T-helper 2 cell treated with Interferon-gamma antibody and Interleukin-4, amounts not matched to agents 5 μg/mL and 100 μg/mL, for 36 hours (primary cell): ENCODE data around the gene PIP4P1.
A peak's percentile ranks its signal among the peaks of the same experiment; 100 is the strongest.

ENCODE experiments used
- DNase-seq: peaks from one replicate; pipeline ENCODE4 v3.0.0; 2021; ENCODE audit warnings: low spot score
- H3K27ac Mint-ChIP-seq: one replicate; pipeline ENCODE4 v1.8.0; 2021; ENCODE audit warnings: mild to moderate bottlenecking, mixed read lengths
- H3K27me3 Mint-ChIP-seq: one replicate; pipeline ENCODE4 v1.8.0; 2021; ENCODE audit warnings: low read depth, mixed read lengths
- H3K36me3 Mint-ChIP-seq: one replicate; pipeline ENCODE4 v1.8.0; 2021; ENCODE audit warnings: low read depth, mixed read lengths
- H3K4me1 Mint-ChIP-seq: one replicate; pipeline ENCODE4 v1.8.0; 2021; ENCODE audit warnings: low read depth, mixed read lengths
- H3K4me3 Mint-ChIP-seq: one replicate; pipeline ENCODE4 v1.8.0; 2022; ENCODE audit warnings: mild to moderate bottlenecking, moderate library complexity, mixed read lengths
- H3K9me3 Mint-ChIP-seq: one replicate; pipeline ENCODE4 v1.8.0; 2021; ENCODE audit warnings: mixed read lengths

PIP4P1 gene

DNA sequence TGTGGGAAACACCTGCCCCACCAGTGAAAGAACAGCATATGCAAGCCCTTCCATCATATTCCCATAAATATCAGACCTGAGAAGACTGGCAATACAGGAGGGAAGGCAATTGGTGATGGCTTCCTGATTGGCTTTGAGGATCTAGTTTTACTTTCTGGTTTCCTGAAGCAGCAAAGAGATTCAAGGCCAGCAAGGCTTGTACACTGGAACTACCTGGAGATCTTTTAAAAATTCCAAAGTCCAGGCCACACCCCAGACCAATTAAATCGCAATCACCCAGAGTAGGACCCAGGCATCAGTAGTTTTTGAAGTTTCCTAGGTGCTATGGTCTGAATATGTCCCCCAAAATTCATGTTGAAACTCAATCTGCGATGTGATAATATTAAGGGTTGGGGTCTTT, 45.0 kb downstream of the PIP4P1 start:
- Mint-ChIP-seq H3K4me3 (no peak overlapping the region), H3K9me3 (no peaks in the 10 kb centered on the region), H3K27me3 (no peaks in the 10 kb centered on the region), H3K36me3 (no peaks in the 10 kb centered on the region), H3K4me1 (peaks cover 18% of the 10 kb centered on the region), H3K27ac (no peak overlapping the region)
- no peak for DNase-seq

DNA sequence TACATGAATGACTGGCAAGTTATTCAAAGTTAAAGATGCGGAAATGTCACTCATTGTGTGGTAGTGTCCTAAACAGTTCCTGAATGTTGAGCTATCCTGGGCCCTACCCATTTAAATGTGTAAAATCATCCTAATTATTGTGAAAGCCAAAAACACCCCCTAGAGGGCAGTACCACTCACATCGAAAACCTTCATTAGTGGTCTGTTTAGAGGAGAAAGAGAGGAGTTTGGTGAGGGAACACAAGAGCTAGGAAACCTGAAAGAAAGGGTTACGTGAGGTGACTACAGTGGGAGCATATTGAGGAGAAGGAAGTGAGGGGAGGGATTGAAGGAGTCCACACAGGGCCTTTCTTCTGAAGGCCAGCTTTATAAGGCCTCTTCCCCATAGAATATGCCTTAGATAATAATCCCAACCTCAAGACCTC, 45.4 kb downstream of the PIP4P1 start:
- no peaks in the 10 kb centered on the region for H3K27me3 Mint-ChIP-seq
- H3K9me3 Mint-ChIP-seq = no peaks in the 10 kb centered on the region
- peak overlapping the region; percentile 12 for H3K27ac Mint-ChIP-seq
- no peaks in the 10 kb centered on the region for H3K36me3 Mint-ChIP-seq
- DNase-seq = no peak
- peaks cover 21% of the 10 kb centered on the region for H3K4me1 Mint-ChIP-seq
- H3K4me3 Mint-ChIP-seq = no peak overlapping the region

GRCh38 chr14:20413744-20414082, 47.5 kb downstream of the PIP4P1 start:
- Mint-ChIP-seq H3K27me3 (no peaks in the 10 kb centered on the region), H3K36me3 (no peaks in the 10 kb centered on the region), H3K4me1 (peaks cover 21% of the 10 kb centered on the region), H3K4me3 (peak overlapping the region; percentile 97), H3K27ac (peak overlapping the region; percentile 94), H3K9me3 (no peaks in the 10 kb centered on the region)
- DNase-seq = no peak

DNA sequence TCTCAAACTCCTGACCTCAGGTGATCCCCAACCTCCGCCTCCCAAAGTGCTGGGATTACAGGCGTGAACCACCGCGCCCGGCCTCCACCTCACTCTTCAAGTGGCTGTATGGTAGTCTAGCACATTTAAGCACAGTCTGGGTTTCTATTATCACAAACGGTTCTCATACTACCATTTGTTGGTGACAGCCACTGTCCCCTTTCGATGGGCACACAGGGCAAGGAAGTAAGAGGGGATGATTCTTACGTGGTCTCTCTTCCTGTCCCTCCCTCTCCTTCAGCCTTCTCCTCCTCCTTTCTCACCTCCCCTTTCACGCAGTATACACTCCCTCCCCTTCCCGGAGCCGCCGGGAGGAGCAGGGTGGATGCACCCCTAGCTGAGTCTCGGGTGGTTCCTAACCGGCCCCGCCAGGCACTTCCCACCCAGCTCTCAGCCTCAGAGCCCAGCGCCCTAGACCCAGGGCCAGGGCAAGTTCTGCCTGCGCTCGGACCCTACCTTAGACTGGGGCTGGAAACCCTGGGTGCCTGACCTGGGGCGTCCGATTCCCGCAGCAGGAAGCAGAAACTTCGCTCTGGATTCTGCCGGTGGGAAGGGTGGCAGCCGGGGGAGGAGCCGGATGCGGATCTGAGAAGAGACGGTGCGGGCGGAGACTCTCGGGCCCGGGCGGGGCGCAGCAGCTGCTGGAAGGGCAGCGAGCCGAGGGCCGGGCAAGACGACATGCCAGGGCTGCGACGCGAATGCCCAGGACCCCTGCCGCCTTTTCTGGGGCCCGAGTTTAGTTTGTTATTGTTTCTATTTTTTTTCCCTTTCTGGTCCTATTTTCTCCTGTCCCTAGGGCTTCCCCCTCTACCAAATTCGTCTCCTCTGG, 48.1 kb downstream of the PIP4P1 start, which contains the start of gene TEP1:
TSS of gene TEP1 (minus strand) at position 626 of the 868 bp plus-strand sequence. CDS start 5,062 bp downstream, outside the sequence.
- DNase-seq = peak; percentile 74
- no peaks in the 10 kb centered on the region for H3K27me3 Mint-ChIP-seq
- peaks cover 2% of the 10 kb centered on the region for H3K36me3 Mint-ChIP-seq
- H3K9me3 Mint-ChIP-seq = no peaks in the 10 kb centered on the region
- peak within 1 kb of the TSS; percentile 94 for H3K27ac Mint-ChIP-seq
- peaks cover 21% of the 10 kb centered on the region for H3K4me1 Mint-ChIP-seq
- peak within 1 kb of the TSS; percentile 97 for H3K4me3 Mint-ChIP-seq

- H3K27ac Mint-ChIP-seq = peak overlapping the region; percentile 94
- H3K36me3 Mint-ChIP-seq = peaks cover 6% of the 10 kb centered on the region
- no peaks in the 10 kb centered on the region for H3K27me3 Mint-ChIP-seq
- H3K4me3 Mint-ChIP-seq = peak overlapping the region; percentile 97
- peaks cover 21% of the 10 kb centered on the region for H3K4me1 Mint-ChIP-seq
- no peak for DNase-seq
- H3K9me3 Mint-ChIP-seq = no peaks in the 10 kb centered on the region
Measured at GRCh38 chr14:20412411-20412810, 48.8 kb downstream of the PIP4P1 start.

GRCh38 chr14:20409226-20409625, 52.0 kb downstream of the PIP4P1 start:
- Mint-ChIP-seq H3K4me1 (peaks cover 21% of the 10 kb centered on the region), H3K27me3 (no peaks in the 10 kb centered on the region), H3K36me3 (peaks cover 30% of the 10 kb centered on the region), H3K9me3 (no peaks in the 10 kb centered on the region), H3K4me3 (no peak overlapping the region), H3K27ac (no peak overlapping the region)
- DNase-seq = no peak
